ENCODE results near the gene CAPN8. TPM values are rescaled to one million over a fixed set of nuclear protein-coding genes. Genes with fewer than 3 reads are reported as not detected.
A peak's percentile ranks its signal among the peaks of the same experiment; 100 is the strongest.

Gene CAPN8
- total RNA-seq, 6 donors from 2014 or later: 40.3 to 274 (median 74.3) TPM

- Histone ChIP-seq H3K27me3 (no peaks in the 10 kb centered on the region), H3K27ac (no peak overlapping the region), H3K9me3 (no peaks in the 10 kb centered on the region), H3K4me1 (no peaks in the 10 kb centered on the region), H3K4me3 (no peak overlapping the region), H3K36me3 (no peaks in the 10 kb centered on the region)
- ATAC-seq (ENCODE audit: low FRiP score in 2 of 2) (no peak), DNase-seq (no peak)
- WGBS, 2 donors: 100% methylated on average over 1 of the region's 1 CpG
- TF ChIP-seq POLR2A (IDR thresholded peaks at IDR 0.05) (no peak), EP300 (IDR thresholded peaks at IDR 0.05) (no peak), POLR2AphosphoS5 (IDR thresholded peaks at IDR 0.05) (no peak)
- TF ChIP-seq, protein P1, sequence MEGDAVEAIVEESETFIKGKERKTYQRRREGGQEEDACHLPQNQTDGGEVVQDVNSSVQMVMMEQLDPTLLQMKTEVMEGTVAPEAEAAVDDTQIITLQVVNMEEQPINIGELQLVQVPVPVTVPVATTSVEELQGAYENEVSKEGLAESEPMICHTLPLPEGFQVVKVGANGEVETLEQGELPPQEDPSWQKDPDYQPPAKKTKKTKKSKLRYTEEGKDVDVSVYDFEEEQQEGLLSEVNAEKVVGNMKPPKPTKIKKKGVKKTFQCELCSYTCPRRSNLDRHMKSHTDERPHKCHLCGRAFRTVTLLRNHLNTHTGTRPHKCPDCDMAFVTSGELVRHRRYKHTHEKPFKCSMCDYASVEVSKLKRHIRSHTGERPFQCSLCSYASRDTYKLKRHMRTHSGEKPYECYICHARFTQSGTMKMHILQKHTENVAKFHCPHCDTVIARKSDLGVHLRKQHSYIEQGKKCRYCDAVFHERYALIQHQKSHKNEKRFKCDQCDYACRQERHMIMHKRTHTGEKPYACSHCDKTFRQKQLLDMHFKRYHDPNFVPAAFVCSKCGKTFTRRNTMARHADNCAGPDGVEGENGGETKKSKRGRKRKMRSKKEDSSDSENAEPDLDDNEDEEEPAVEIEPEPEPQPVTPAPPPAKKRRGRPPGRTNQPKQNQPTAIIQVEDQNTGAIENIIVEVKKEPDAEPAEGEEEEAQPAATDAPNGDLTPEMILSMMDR (IDR thresholded peaks at IDR 0.05): no peak
Observed at GRCh38 chr1:223558512-223558911, 107.0 kb downstream of the CAPN8 start.

DNA sequence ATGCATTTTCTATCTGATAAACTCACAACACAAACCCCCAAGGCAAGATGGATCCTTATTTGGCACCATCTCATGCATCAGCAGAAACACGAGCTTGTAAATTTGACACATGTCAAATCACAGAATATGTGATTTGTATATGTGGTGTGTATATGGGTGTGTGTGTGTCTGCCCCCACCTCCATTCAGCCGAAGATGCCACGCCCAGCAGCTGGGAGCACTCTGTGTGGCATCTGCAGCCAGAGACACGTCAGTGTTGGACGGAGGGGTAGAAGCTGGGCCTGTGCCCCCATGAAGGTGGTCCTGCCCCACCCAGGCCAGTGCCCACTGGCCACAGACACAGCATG is 108.4 kb downstream of the CAPN8 start:
- WGBS, 2 donors: 76 to 89% methylated on average over 5 of the region's 5 CpGs

DNA sequence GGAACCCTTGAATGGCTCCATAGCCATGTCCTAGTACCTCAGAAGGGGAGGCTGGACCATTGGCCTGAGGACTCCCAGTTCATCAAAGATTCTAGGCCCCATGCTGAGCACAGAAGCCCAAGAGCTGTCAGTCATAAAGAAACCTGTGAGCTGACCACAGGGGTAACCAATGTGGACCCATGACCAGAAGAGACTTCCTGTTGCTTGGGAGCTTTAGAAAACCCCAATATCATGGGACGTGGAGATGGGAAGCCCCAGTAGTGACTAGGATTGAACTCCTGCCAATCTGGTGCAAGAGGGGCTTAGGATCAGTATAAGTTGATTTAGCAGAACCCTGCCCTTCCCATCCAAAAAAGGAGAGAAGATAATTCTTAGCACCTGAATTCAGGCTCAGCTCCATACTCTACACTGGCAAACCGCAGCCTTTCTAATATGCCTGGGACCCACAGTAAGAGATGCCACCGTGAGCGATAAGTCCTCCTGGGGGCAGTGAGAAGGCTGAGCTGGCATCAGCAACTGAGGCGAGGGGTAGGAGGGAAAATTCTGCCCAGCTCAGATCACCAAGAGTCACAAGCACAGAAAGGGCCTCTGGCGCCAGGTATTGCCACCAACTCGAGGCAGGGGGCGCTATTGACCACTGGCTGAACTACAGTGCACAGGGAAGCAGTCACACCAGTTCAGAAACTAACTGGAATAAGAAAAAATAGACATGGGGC is 108.9 kb downstream of the CAPN8 start:
- TF ChIP-seq, protein P1 (IDR thresholded peaks at IDR 0.05): peak; percentile 39 to 73 (median 54)
- TF ChIP-seq EP300 (IDR thresholded peaks at IDR 0.05) (no peak), POLR2AphosphoS5 (IDR thresholded peaks at IDR 0.05) (no peak)
- Histone ChIP-seq H3K36me3 (no peaks in the 10 kb centered on the region), H3K27ac (no peak overlapping the region), H3K27me3 (no peaks in the 10 kb centered on the region), H3K4me3 (no peak overlapping the region), H3K9me3 (no peaks in the 10 kb centered on the region), H3K4me1 (no peaks in the 10 kb centered on the region)
- 54 to 61% methylated on average over 8 of the region's 8 CpGs for WGBS, 2 donors
- DNase-seq (peak in 1 of 2 donors; percentile 69), ATAC-seq (ENCODE audit: low FRiP score in 2 of 2) (peak; percentile 68 to 77)

More for the DNA sequence above, 108.4 kb downstream of the CAPN8 start:
- TF ChIP-seq POLR2AphosphoS5 (IDR thresholded peaks at IDR 0.05): no peak
- TF ChIP-seq EP300 (IDR thresholded peaks at IDR 0.05): no peak
- TF ChIP-seq POLR2A (IDR thresholded peaks at IDR 0.05): no peak
- TF ChIP-seq, protein P1 (IDR thresholded peaks at IDR 0.05): no peak
- Histone ChIP-seq H3K4me1 (no peaks in the 10 kb centered on the region), H3K27me3 (no peaks in the 10 kb centered on the region), H3K4me3 (no peak overlapping the region), H3K9me3 (no peaks in the 10 kb centered on the region), H3K36me3 (no peaks in the 10 kb centered on the region), H3K27ac (no peak overlapping the region)
- DNase-seq (no peak), ATAC-seq (ENCODE audit: low FRiP score in 2 of 2) (peak; percentile 42 to 67)

GRCh38 chr1:223553957-223554356 is 111.5 kb downstream of the CAPN8 start:
- Histone ChIP-seq H3K36me3 (no peaks in the 10 kb centered on the region), H3K4me3 (no peak overlapping the region), H3K9me3 (no peaks in the 10 kb centered on the region), H3K4me1 (peaks cover 0 to 5% (median 0%) of the 10 kb centered on the region in 4 donors), H3K27ac (no peak overlapping the region), H3K27me3 (no peaks in the 10 kb centered on the region)
- TF ChIP-seq POLR2AphosphoS5 (IDR thresholded peaks at IDR 0.05) (no peak), EP300 (IDR thresholded peaks at IDR 0.05) (no peak)
- ATAC-seq (ENCODE audit: low FRiP score in 2 of 2): no peak
- no peak for DNase-seq
- 92 to 98% methylated on average over 3 of the region's 3 CpGs for WGBS, 2 donors

DNA sequence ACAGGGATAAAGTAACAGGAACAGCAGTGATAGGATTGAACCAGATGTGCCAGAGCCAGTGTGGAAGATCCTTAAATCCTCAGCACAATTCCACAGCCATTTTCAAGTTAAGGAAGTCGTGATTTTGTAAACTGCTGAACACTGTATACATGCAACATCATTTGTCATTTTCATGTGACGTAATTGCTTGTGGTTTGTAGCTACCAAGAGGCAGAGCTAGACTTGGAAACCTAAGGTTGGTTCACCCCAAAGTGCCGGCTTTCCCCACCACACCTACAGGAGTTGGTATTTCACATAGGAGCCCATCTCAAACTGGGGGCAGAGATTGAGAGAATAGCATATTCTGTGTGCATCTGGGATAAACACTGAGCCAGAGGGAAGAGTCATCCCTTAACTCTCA is 113.9 kb downstream of the CAPN8 start:
- TF ChIP-seq POLR2AphosphoS5 (IDR thresholded peaks at IDR 0.05) (no peak), EP300 (IDR thresholded peaks at IDR 0.05) (no peak), POLR2A (IDR thresholded peaks at IDR 0.05) (no peak)
- TF ChIP-seq, protein P1 (IDR thresholded peaks at IDR 0.05): no peak
- DNase-seq: no peak
- Histone ChIP-seq H3K4me3 (no peak overlapping the region), H3K27ac (no peak overlapping the region), H3K9me3 (peaks cover 0 to 5% (median 0%) of the 10 kb centered on the region in 4 donors), H3K36me3 (no peaks in the 10 kb centered on the region), H3K27me3 (no peaks in the 10 kb centered on the region), H3K4me1 (peaks cover 0 to 5% (median 0%) of the 10 kb centered on the region in 4 donors)
- no peak for ATAC-seq (ENCODE audit: low FRiP score in 2 of 2)
- 60 to 61% methylated on average over 3 of the region's 3 CpGs for WGBS, 2 donors
